Measurements from ENCODE around the gene CLDN12.

Gene CLDN12

GRCh38 chr7:90403174-90404113, at the start of gene CLDN12:
CLDN12 (plus strand) TSS chr7:90403461; CDS start chr7:90412677, 9,216 bp downstream.
- peak; percentile 45 for DNase-seq (ENCODE audit: low spot score)

GRCh38 chr7:90383422-90383821, 19.8 kb upstream of the CLDN12 start:
- peak; percentile 86 for DNase-seq (ENCODE audit: low spot score)

GRCh38 chr7:90383861-90384260, 19.4 kb upstream of the CLDN12 start:
- peak; percentile 60 for DNase-seq (ENCODE audit: low spot score)

- peak; percentile 26 for DNase-seq (ENCODE audit: low spot score)
These were observed 18.8 kb upstream of the CLDN12 start for GRCh38 chr7:90384433-90384832.

- no peak for DNase-seq (ENCODE audit: low spot score)
These were observed 15.6 kb upstream of the CLDN12 start for GRCh38 chr7:90387470-90388240.

- DNase-seq (ENCODE audit: low spot score): no peak
These were observed 12.3 kb upstream of the CLDN12 start for GRCh38 chr7:90390926-90391325.

GRCh38 chr7:90391488-90391887, 11.8 kb upstream of the CLDN12 start:
- no peak for DNase-seq (ENCODE audit: low spot score)

GRCh38 chr7:90396420-90396819, 6.8 kb upstream of the CLDN12 start:
- no peak for DNase-seq (ENCODE audit: low spot score)

GRCh38 chr7:90401989-90402388, 1.3 kb upstream of the CLDN12 start:
- DNase-seq (ENCODE audit: low spot score): no peak

GRCh38 chr7:90402785-90403173, 482 bp upstream of the CLDN12 start:
- DNase-seq (ENCODE audit: low spot score): no peak

GRCh38 chr7:90404777-90405176, 1.5 kb downstream of the CLDN12 start:
- DNase-seq (ENCODE audit: low spot score): no peak

- no peak for DNase-seq (ENCODE audit: low spot score)
These were observed 4.2 kb downstream of the CLDN12 start for GRCh38 chr7:90407484-90407821.

- DNase-seq (ENCODE audit: low spot score): no peak
These were observed 4.9 kb downstream of the CLDN12 start for GRCh38 chr7:90408142-90408541.

- DNase-seq (ENCODE audit: low spot score): no peak
These were observed 6.4 kb downstream of the CLDN12 start for GRCh38 chr7:90409667-90410066.

GRCh38 chr7:90411510-90411909, 8.2 kb downstream of the CLDN12 start:
- peak; percentile 70 for DNase-seq (ENCODE audit: low spot score)

- DNase-seq (ENCODE audit: low spot score): no peak
These were observed 9.4 kb downstream of the CLDN12 start for GRCh38 chr7:90412458-90413184.

- no peak for DNase-seq (ENCODE audit: low spot score)
These were observed 9.9 kb downstream of the CLDN12 start for GRCh38 chr7:90413185-90413528.

- no peak for DNase-seq (ENCODE audit: low spot score)
These were observed 18.4 kb downstream of the CLDN12 start for GRCh38 chr7:90421651-90422050.

GRCh38 chr7:90424720-90425119, 21.5 kb downstream of the CLDN12 start:
- no peak for DNase-seq (ENCODE audit: low spot score)

- no peak for DNase-seq (ENCODE audit: low spot score)
These were observed 22.1 kb downstream of the CLDN12 start for GRCh38 chr7:90425376-90425775.

GRCh38 chr7:90430614-90431460, 27.6 kb downstream of the CLDN12 start:
- no peak for DNase-seq (ENCODE audit: low spot score)

- no peak for DNase-seq (ENCODE audit: low spot score)
These were observed 29.5 kb downstream of the CLDN12 start for GRCh38 chr7:90432752-90433151.

All from kidney capillary endothelial cell (primary cell).